Small intestine (tissue), 7 donors: ENCODE measurements around the gene SOAT2. TPM values are rescaled to one million over a fixed set of nuclear protein-coding genes. Genes with fewer than 3 reads are reported as not detected.

ENCODE experiments used
- DNase-seq, 2 donors: peaks; one replicate each; pipeline versions ENCODE4 v3.0.0 to v3.0.0-alpha.2; 2013
- FAIRE-seq: peaks from 2 replicates; lab custom pipeline; 2012; peaks lifted over from hg19 to GRCh38; lab: Jason Lieb, UNC
- H3K27ac ChIP-seq, 3 donors: one replicate each; pipeline ENCODE4 v1.5.1; 2013; ENCODE audit warnings: low read length in 2 of 3, mild to moderate bottlenecking in 2 of 3, control low read depth in 1 of 3, inconsistent platforms in 1 of 3, low read depth in 1 of 3, moderate library complexity in 1 of 3
- H3K27me3 ChIP-seq, 3 donors: one replicate each; pipeline ENCODE4 v1.6.1; 2013; ENCODE audit warnings: low read length in 3 of 3, inconsistent platforms in 1 of 3; ENCODE audit not compliant: control insufficient read depth in 3 of 3, insufficient read depth in 3 of 3
- H3K36me3 ChIP-seq, 3 donors: one replicate each; pipeline ENCODE4 v1.6.1; 2013; ENCODE audit warnings: low read length in 3 of 3, inconsistent platforms in 1 of 3, low read depth in 1 of 3, mild to moderate bottlenecking in 1 of 3, moderate library complexity in 1 of 3; ENCODE audit not compliant: control insufficient read depth in 3 of 3, insufficient read depth in 2 of 3
- H3K4me1 ChIP-seq, 3 donors: one replicate each; pipeline ENCODE4 v1.6.1; 2013; ENCODE audit warnings: low read length in 2 of 3, inconsistent platforms in 1 of 3, low read depth in 1 of 3, mild to moderate bottlenecking in 1 of 3, moderate library complexity in 1 of 3; ENCODE audit not compliant: control insufficient read depth in 3 of 3, insufficient read depth in 2 of 3
- H3K4me3 ChIP-seq, 3 donors: one replicate each; pipeline ENCODE4 v1.5.1; 2013; ENCODE audit warnings: low read length in 3 of 3, control low read depth in 1 of 3, inconsistent platforms in 1 of 3, low read depth in 1 of 3, mild to moderate bottlenecking in 1 of 3, moderate library complexity in 1 of 3
- H3K9me3 ChIP-seq, 2 donors: one replicate each; pipeline ENCODE4 v1.6.1; 2013; ENCODE audit warnings: low read depth in 1 of 2, low read length in 1 of 2; ENCODE audit not compliant: control insufficient read depth in 2 of 2, insufficient read depth in 1 of 2
- WGBS, 3 donors: extraction: QIAGEN DNeasy Blood & Tissue Kit; methylation state at CpG; one replicate each; pipeline ENCODE4 v1.1.7; 2013; 5-methylcytosine and 5-hydroxymethylcytosine counted together
- polyA plus RNA-seq, 4 donors: library from polyadenylated mRNA; stranded (reverse) in 3 of 4; unstranded in 1 of 4; fragments of 200-250 nt in 3 of 4; fragments of 120-200 nt in 1 of 4; gene quantifications; one replicate each; pipeline versions ENCODE4 v1.2.1 to v1.2.3, GENCODE V29; 2013
- donor health status: healthy with polysubstance abuse.
- donor health status: control.
- donor health status: control.
- donor health status: Bipolar disorder and iron deficiency.
- donor health status: healthy.

Gene SOAT2
- polyA plus RNA-seq, 4 donors, result 4.2 to 141 (median 85.7) TPM

DNA sequence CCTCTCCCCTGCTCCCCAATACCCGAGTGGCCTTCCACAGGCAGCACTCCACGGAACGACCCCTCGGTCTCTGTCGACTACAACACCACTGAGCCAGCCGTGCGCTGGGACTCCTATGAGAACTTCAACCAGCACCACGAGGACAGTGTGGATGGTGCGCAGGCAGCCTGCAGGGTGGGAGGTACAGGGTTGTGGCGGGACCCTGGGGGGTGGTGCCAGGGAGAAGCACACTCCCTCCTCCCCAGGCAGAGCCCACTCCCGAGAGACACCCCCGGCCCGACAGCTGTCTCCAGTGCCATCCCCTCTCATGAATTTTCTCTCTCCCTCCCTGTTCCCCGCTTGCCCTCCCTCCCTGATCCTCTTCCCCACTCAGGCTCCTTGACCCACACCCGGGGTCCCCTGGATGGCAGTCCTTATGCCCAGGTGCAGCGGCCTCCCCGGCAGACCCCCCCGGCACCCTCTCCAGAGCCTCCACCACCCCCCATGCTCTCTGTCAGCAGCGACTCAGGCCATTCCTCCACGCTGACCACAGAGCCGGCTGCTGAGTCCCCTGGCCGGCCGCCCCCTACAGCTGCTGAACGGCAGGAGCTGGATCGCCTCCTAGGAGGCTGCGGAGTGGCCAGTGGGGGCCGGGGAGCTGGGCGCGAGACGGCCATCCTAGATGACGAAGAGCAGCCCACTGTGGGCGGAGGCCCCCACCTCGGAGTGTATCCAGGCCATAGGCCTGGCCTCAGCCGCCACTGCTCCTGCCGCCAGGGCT, 44.4 kb upstream of the SOAT2 start:
- 82 to 89% (median 85%) methylated on average over 33 to 35 of the region's 35 CpGs for WGBS, 3 donors
- Histone ChIP-seq H3K4me3 (no peak overlapping the region), H3K9me3 (no peaks in the 10 kb centered on the region), H3K4me1 (peaks cover 0 to 23% (median 0%) of the 10 kb centered on the region in 3 donors), H3K36me3 (peaks cover 0 to 79% (median 0%) of the 10 kb centered on the region in 3 donors), H3K27me3 (no peaks in the 10 kb centered on the region), H3K27ac (no peak overlapping the region)
- FAIRE-seq, result no peak
- DNase-seq, result no peak

GRCh38 chr12:53059434-53060063, 43.7 kb upstream of the SOAT2 start:
- no peaks in the 10 kb centered on the region for H3K9me3 ChIP-seq
- no peak for DNase-seq
- 84 to 90% (median 85%) methylated on average over 21 to 24 of the region's 24 CpGs for WGBS, 3 donors
- peaks cover 0 to 85% (median 2%) of the 10 kb centered on the region in 3 donors for H3K36me3 ChIP-seq
- H3K4me1 ChIP-seq, result peaks cover 0 to 19% (median 0%) of the 10 kb centered on the region in 3 donors
- H3K4me3 ChIP-seq, result no peak overlapping the region
- no peak for FAIRE-seq
- no peaks in the 10 kb centered on the region for H3K27me3 ChIP-seq
- no peak overlapping the region for H3K27ac ChIP-seq

- Histone ChIP-seq H3K27ac (no peak overlapping the region), H3K9me3 (no peaks in the 10 kb centered on the region), H3K4me3 (no peak overlapping the region), H3K4me1 (peaks cover 0 to 15% (median 0%) of the 10 kb centered on the region in 3 donors), H3K36me3 (peaks cover 0 to 87% (median 3%) of the 10 kb centered on the region in 3 donors), H3K27me3 (no peaks in the 10 kb centered on the region)
- FAIRE-seq (no peak), DNase-seq (no peak)
- 63 to 77% (median 70%) methylated on average over 17 of the region's 17 CpGs for WGBS, 3 donors
Observed at GRCh38 chr12:53060064-53060720, 43.1 kb upstream of the SOAT2 start.

- no peaks in the 10 kb centered on the region for H3K9me3 ChIP-seq
- peak overlapping the region in 1 of 3 donors; percentile 41 for H3K27ac ChIP-seq
- DNase-seq, result no peak
- no peak for FAIRE-seq
- H3K36me3 ChIP-seq, result peaks cover 0 to 87% (median 8%) of the 10 kb centered on the region in 3 donors
- H3K27me3 ChIP-seq, result no peaks in the 10 kb centered on the region
- H3K4me1 ChIP-seq, result peaks cover 0 to 15% (median 0%) of the 10 kb centered on the region in 3 donors
- 14 to 42% (median 39%) methylated on average over 15 to 18 of the region's 18 CpGs for whole genome bisulfite sequencing, 3 donors
- no peak overlapping the region for H3K4me3 ChIP-seq
Observed at GRCh38 chr12:53060721-53061276, 42.5 kb upstream of the SOAT2 start.

DNA sequence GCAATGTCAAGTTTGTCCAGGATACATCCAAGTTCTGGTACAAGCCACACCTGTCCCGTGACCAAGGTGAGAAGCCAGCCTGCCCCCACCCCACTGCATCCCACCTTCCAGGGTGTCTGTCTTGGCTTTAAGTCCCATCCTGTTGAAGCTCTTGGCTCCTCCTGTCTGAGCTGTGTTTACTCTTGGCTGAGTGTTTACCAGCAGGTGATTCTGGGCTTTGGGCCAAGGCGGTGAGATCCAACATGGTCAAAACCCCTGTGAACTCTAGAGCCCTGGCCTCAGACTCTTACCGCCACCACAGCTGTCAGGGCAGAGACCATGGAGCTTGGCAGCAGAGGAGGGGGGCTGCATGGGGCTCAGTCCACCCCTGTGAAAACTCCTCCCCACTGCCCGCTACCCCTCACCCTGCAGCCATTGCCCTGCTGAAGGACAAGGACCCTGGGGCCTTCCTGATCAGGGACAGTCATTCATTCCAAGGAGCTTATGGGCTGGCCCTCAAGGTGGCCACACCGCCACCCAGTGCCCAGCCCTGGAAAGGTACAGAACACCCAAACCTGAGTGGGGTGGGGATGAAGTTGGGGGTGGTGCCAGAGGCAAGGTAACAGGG, 41.8 kb upstream of the SOAT2 start:
- peak; percentile 72 to 80 for DNase-seq
- peak overlapping the region in 1 of 3 donors; percentile 41 for H3K27ac ChIP-seq
- no peak for FAIRE-seq
- no peaks in the 10 kb centered on the region for H3K9me3 ChIP-seq
- H3K36me3 ChIP-seq, result peaks cover 0 to 93% (median 8%) of the 10 kb centered on the region in 3 donors
- no peak overlapping the region for H3K4me3 ChIP-seq
- H3K27me3 ChIP-seq, result no peaks in the 10 kb centered on the region
- peaks cover 0 to 15% (median 0%) of the 10 kb centered on the region in 3 donors for H3K4me1 ChIP-seq
- WGBS, 3 donors, result 18 to 64% (median 38%) methylated on average over 5 of the region's 5 CpGs

DNA sequence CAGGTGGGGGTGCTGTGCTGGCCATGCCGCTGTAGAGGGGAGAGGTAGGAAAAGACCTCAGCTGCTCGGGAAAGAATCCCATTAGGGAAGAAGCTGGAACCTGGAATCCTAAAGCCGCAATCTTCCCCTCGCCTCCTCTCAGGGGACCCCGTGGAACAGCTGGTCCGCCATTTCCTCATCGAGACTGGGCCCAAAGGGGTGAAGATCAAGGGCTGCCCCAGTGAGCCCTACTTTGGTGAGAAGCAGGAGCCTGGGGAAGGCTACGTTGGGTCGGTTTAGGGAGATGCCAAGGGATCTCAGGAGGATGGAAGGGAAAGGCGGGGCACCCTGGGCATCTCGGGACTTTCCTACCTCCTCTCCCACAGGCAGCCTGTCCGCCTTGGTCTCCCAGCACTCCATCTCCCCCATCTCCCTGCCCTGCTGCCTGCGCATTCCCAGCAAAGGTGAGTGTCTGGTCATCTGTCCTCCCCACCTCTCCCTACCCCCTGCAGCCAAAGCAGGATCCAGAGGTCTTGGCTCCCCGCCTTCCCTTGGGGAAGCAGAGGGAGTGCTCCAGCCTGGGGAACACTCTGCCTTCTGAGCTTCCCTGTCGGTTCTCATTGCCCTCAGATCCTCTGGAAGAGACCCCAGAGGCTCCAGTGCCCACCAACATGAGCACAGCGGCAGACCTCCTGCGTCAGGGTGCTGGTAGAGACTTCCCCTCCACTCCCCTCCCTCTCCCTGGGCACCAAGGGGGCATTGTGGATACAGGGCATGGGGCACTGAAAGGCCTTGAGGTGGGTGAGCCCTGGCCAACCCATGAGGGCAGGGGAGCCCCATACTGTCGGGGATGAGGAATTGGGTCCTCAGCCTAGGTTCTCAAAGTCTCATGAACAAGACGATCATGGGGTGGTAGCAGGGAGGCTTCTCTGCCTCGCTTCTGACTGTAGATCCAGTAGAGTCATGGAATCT, 41.0 kb upstream of the SOAT2 start:
- FAIRE-seq, result no peak
- 57 to 71% (median 61%) methylated on average over 20 of the region's 20 CpGs for WGBS, 3 donors
- H3K4me1 ChIP-seq, result peaks cover 0 to 15% (median 0%) of the 10 kb centered on the region in 3 donors
- no peak overlapping the region for H3K4me3 ChIP-seq
- H3K27ac ChIP-seq, result peak overlapping the region in 1 of 3 donors; percentile 41
- H3K27me3 ChIP-seq, result no peaks in the 10 kb centered on the region
- no peaks in the 10 kb centered on the region for H3K9me3 ChIP-seq
- H3K36me3 ChIP-seq, result peaks cover under 1 to 94% (median 8%) of the 10 kb centered on the region in 3 donors
- DNase-seq, result no peak

- Histone ChIP-seq H3K27ac (peak overlapping the region in 1 of 3 donors; percentile 41), H3K27me3 (no peaks in the 10 kb centered on the region)
Observed at GRCh38 chr12:53062977-53063707, 40.1 kb upstream of the SOAT2 start.

More at GRCh38 chr12:53062977-53063707, 40.1 kb upstream of the SOAT2 start:
- no peak for DNase-seq
- H3K4me3 ChIP-seq, result no peak overlapping the region
- H3K9me3 ChIP-seq, result no peaks in the 10 kb centered on the region
- no peak for FAIRE-seq
- peaks cover 7 to 94% (median 8%) of the 10 kb centered on the region in 3 donors for H3K36me3 ChIP-seq
- 72 to 90% (median 81%) methylated on average over 14 of the region's 14 CpGs for WGBS, 3 donors
- peaks cover 0 to 15% (median 0%) of the 10 kb centered on the region in 3 donors for H3K4me1 ChIP-seq
